ENCODE data around the gene ATP8B1.
A peak's percentile ranks its signal among the peaks of the same experiment; 100 is the strongest.

Gene ATP8B1

DNA sequence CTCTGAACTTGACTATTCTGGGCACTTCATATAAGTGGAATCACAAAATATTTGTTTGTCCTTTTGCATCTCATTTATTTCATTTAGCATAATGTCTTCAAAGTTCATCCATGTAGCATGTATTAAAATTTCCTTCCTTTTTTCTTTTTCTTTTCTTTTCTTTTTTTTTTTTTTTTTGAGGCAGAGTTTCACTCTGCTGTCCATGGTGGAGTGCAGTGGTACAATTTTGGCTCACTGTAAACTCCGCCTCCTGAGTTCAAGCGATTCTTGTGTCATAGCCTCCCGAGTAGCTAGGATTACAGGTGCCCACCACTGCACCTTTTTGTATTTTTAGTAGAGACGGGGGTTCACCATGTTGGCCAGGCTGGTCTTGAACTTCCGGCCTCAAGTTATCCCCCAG lies 11.9 kb downstream of the ATP8B1 start:
- Histone ChIP-seq H3K9ac (ENCODE audit: low read depth, low read length) (no peak overlapping the region), H3K4me3 (ENCODE audit: low read length) (no peak overlapping the region), H3K27ac (ENCODE audit: low read depth, low read length) (no peak overlapping the region), H3K4me1 (ENCODE audit: insufficient read depth, low read length) (no peaks in the 10 kb centered on the region; the same call in 1 of the 2 replicates), H3K27me3 (ENCODE audit: insufficient read depth, low read length) (no peaks in the 10 kb centered on the region), H3K36me3 (ENCODE audit: insufficient read depth, low read length) (no peaks in the 10 kb centered on the region), H3K9me3 (ENCODE audit: insufficient read depth, low read depth, low read length) (no peaks in the 10 kb centered on the region)
- 84% methylated on average over 5 of the region's 5 CpGs for WGBS

DNA sequence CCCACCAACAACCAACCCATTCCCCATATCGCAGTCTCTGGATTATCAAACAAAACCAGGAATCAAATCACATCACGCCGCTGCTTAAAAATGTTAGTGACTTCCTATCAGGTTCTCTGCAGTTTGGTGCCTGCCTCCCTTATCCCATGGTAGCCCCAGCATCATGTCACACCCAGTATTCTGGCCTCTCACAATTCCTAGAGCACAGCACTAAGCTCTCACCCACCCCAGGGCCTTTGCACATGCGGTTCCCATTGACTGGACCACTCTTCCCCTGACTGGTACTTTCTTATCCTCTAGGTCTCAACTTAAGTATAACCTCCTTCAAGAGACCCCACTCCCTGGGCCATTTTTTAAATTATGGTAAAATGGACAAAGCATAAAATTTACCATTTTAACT lies 12.8 kb downstream of the ATP8B1 start:
- Histone ChIP-seq H3K9me3 (ENCODE audit: insufficient read depth, low read depth, low read length) (no peaks in the 10 kb centered on the region), H3K27ac (ENCODE audit: low read depth, low read length) (no peak overlapping the region), H3K9ac (ENCODE audit: low read depth, low read length) (no peak overlapping the region), H3K27me3 (ENCODE audit: insufficient read depth, low read length) (no peaks in the 10 kb centered on the region), H3K36me3 (ENCODE audit: insufficient read depth, low read length) (no peaks in the 10 kb centered on the region), H3K4me3 (ENCODE audit: low read length) (no peak overlapping the region), H3K4me1 (ENCODE audit: insufficient read depth, low read length) (no peaks in the 10 kb centered on the region; the same call in 1 of the 2 replicates)
- WGBS: 93% methylated on average over 4 of the region's 4 CpGs

- 90% methylated on average over 4 of the region's 4 CpGs for WGBS
These were observed 13.4 kb downstream of the ATP8B1 start for GRCh38 chr18:57789759-57790158.

GRCh38 chr18:57789090-57789489 lies 14.0 kb downstream of the ATP8B1 start:
- 89% methylated on average over 6 of the region's 6 CpGs for WGBS
- H3K9ac ChIP-seq (ENCODE audit: low read depth, low read length): no peak overlapping the region
- H3K4me1 ChIP-seq (ENCODE audit: insufficient read depth, low read length): no peaks in the 10 kb centered on the region; the same call in 1 of the 2 replicates
- H3K9me3 ChIP-seq (ENCODE audit: insufficient read depth, low read depth, low read length): no peaks in the 10 kb centered on the region
- H3K27ac ChIP-seq (ENCODE audit: low read depth, low read length): no peak overlapping the region
- no peak overlapping the region for H3K4me3 ChIP-seq (ENCODE audit: low read length)
- H3K27me3 ChIP-seq (ENCODE audit: insufficient read depth, low read length): no peaks in the 10 kb centered on the region
- H3K36me3 ChIP-seq (ENCODE audit: insufficient read depth, low read length): no peaks in the 10 kb centered on the region

More at GRCh38 chr18:57789759-57790158, 13.4 kb downstream of the ATP8B1 start:
- no peak overlapping the region for H3K9ac ChIP-seq (ENCODE audit: low read depth, low read length)
- no peaks in the 10 kb centered on the region for H3K27me3 ChIP-seq (ENCODE audit: insufficient read depth, low read length)
- no peak overlapping the region for H3K4me3 ChIP-seq (ENCODE audit: low read length)
- H3K27ac ChIP-seq (ENCODE audit: low read depth, low read length): no peak overlapping the region
- H3K9me3 ChIP-seq (ENCODE audit: insufficient read depth, low read depth, low read length): no peaks in the 10 kb centered on the region
- no peaks in the 10 kb centered on the region; the same call in 1 of the 2 replicates for H3K4me1 ChIP-seq (ENCODE audit: insufficient read depth, low read length)
- H3K36me3 ChIP-seq (ENCODE audit: insufficient read depth, low read length): no peaks in the 10 kb centered on the region

GRCh38 chr18:57787068-57787685 lies 15.9 kb downstream of the ATP8B1 start:
- H3K4me1 ChIP-seq (ENCODE audit: insufficient read depth, low read length): no peaks in the 10 kb centered on the region
- no peaks in the 10 kb centered on the region for H3K36me3 ChIP-seq (ENCODE audit: insufficient read depth, low read length)
- WGBS: 95% methylated on average over 11 of the region's 11 CpGs
- no peak overlapping the region for H3K4me3 ChIP-seq (ENCODE audit: low read length)
- no peak overlapping the region for H3K27ac ChIP-seq (ENCODE audit: low read depth, low read length)
- H3K9ac ChIP-seq (ENCODE audit: low read depth, low read length): no peak overlapping the region
- H3K9me3 ChIP-seq (ENCODE audit: insufficient read depth, low read depth, low read length): no peaks in the 10 kb centered on the region
- H3K27me3 ChIP-seq (ENCODE audit: insufficient read depth, low read length): no peaks in the 10 kb centered on the region

DNA sequence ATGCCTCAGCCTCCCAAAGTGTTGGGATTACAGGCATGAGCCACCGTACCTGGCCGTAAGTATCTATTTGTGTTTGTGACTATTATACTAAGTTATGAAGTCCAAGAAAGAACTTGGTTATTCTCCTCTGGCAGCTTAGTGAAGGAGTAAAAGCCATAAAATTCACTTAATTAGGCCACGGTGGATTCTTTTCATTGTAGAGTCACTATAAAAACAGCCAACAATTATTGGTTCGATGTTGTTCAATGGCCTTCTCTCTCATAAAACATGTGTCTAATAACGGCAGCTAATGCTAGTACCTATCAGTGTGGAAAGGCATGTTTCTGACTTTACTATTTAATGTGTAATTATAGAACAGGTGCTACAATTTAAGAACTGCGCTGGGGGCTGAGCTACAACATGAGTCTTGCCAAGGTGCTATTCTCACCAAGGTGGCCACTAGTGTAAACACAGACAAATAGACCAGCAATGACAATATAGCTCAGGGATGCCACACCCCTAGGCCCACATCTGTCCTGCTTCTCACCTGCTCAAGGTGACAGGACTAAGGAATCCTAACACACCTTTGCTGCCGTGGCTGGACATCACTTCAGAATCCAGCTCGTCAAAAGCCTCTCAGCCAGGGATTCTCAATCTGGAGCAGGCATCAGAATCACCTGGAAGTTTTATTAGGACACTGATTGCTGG lies 17.2 kb downstream of the ATP8B1 start:
- H3K4me3 ChIP-seq (ENCODE audit: low read length): no peak overlapping the region
- no peak overlapping the region for H3K27ac ChIP-seq (ENCODE audit: low read depth, low read length)
- H3K9ac ChIP-seq (ENCODE audit: low read depth, low read length): no peak overlapping the region
- H3K9me3 ChIP-seq (ENCODE audit: insufficient read depth, low read depth, low read length): no peaks in the 10 kb centered on the region
- H3K36me3 ChIP-seq (ENCODE audit: insufficient read depth, low read length): no peaks in the 10 kb centered on the region
- WGBS: 95% methylated on average over 8 of the region's 8 CpGs
- peaks cover 3% of the 10 kb centered on the region for H3K4me1 ChIP-seq (ENCODE audit: insufficient read depth, low read length)
- H3K27me3 ChIP-seq (ENCODE audit: insufficient read depth, low read length): no peaks in the 10 kb centered on the region

DNA sequence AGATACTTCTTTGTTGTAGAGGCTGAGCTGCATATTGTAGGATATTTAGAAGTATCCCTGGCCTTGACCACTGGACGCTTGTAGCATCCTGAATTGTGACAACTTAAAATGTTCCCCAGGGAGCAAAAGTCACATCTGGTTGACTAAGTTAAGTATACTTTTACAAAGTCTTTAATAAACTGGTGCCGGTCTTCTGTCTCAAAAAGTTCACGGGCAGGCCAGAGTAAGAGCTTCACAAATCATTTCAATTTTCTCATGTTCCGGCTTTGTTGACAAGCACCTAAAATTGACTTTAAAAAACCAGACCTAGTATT lies 18.4 kb downstream of the ATP8B1 start:
- H3K27me3 ChIP-seq (ENCODE audit: insufficient read depth, low read length): no peaks in the 10 kb centered on the region
- H3K4me3 ChIP-seq (ENCODE audit: low read length): no peak overlapping the region
- H3K4me1 ChIP-seq (ENCODE audit: insufficient read depth, low read length): peaks cover 14% of the 10 kb centered on the region
- H3K27ac ChIP-seq (ENCODE audit: low read depth, low read length): no peak overlapping the region
- H3K36me3 ChIP-seq (ENCODE audit: insufficient read depth, low read length): no peaks in the 10 kb centered on the region
- H3K9me3 ChIP-seq (ENCODE audit: insufficient read depth, low read depth, low read length): no peaks in the 10 kb centered on the region
- 99% methylated on average over 4 of the region's 4 CpGs for WGBS
- H3K9ac ChIP-seq (ENCODE audit: low read depth, low read length): no peak overlapping the region

- Histone ChIP-seq H3K9me3 (ENCODE audit: insufficient read depth, low read depth, low read length) (no peaks in the 10 kb centered on the region), H3K4me3 (ENCODE audit: low read length) (no peak overlapping the region), H3K4me1 (ENCODE audit: insufficient read depth, low read length) (peaks cover 14% of the 10 kb centered on the region), H3K9ac (ENCODE audit: low read depth, low read length) (no peak overlapping the region), H3K36me3 (ENCODE audit: insufficient read depth, low read length) (no peaks in the 10 kb centered on the region), H3K27me3 (ENCODE audit: insufficient read depth, low read length) (no peaks in the 10 kb centered on the region), H3K27ac (ENCODE audit: low read depth, low read length) (no peak overlapping the region)
- 82% methylated on average over 16 of the region's 16 CpGs for WGBS
These were observed 18.9 kb downstream of the ATP8B1 start for GRCh38 chr18:57784034-57784800.

DNA sequence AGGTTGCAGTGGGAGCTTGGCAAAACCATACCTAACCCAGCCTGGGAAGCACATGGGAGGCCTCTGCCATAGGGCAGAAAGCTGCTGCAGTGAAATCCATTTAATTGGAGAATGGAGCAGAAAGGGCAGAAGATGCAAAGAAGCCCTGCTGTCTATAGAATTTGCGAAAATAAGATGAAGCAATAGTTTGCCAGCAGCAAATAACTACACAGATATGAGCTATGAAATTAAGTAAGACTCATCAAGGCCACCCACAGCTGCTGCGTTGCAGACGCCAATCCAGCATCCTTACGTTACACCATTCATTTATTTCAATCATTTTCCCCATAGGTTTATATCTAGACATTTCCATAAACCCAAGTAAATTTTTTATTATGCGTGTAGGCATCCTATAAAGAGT lies 21.1 kb downstream of the ATP8B1 start:
- H3K9me3 ChIP-seq (ENCODE audit: insufficient read depth, low read depth, low read length): no peaks in the 10 kb centered on the region
- 94% methylated on average over 5 of the region's 5 CpGs for WGBS
- H3K27me3 ChIP-seq (ENCODE audit: insufficient read depth, low read length): no peaks in the 10 kb centered on the region
- no peaks in the 10 kb centered on the region for H3K36me3 ChIP-seq (ENCODE audit: insufficient read depth, low read length)
- no peak overlapping the region for H3K9ac ChIP-seq (ENCODE audit: low read depth, low read length)
- H3K27ac ChIP-seq (ENCODE audit: low read depth, low read length): no peak overlapping the region
- no peak overlapping the region for H3K4me3 ChIP-seq (ENCODE audit: low read length)
- peaks cover 14% of the 10 kb centered on the region for H3K4me1 ChIP-seq (ENCODE audit: insufficient read depth, low read length)

DNA sequence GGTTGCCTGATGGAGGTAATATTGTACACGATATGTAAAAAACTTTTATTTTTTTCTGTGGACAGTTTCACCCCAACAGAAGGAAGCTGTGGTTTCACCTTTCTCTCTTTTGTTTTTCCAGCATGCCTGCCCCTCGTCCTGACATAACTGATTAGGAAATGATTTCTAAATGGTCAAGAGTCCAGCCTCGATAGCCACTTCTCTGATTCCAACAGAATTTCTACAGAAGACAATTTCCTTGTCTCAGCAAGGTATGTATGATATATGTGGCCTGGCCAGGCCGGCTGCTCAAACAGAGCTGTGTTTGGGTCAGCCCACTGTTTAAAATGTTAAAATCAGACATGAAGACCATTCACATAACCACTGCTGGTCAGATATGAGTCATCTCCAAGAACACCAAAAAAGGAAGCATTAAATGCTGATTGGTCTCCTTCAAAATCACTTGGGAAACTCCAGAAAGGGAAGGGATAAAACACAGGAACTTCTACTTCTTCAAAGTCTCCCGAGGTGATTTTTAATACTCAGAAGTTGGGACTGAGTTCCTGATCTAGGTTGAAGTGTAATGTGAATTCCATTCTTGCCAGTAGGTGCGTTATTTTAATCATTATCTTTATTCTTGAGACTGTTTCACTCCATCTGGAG lies 22.3 kb downstream of the ATP8B1 start:
- WGBS: 85% methylated on average over 6 of the region's 6 CpGs
- Histone ChIP-seq H3K4me3 (ENCODE audit: low read length) (no peak overlapping the region), H3K27ac (ENCODE audit: low read depth, low read length) (peak overlapping the region; percentile 53; the same call in 1 of the 2 replicates), H3K27me3 (ENCODE audit: insufficient read depth, low read length) (no peaks in the 10 kb centered on the region), H3K9ac (ENCODE audit: low read depth, low read length) (no peak overlapping the region; the same call in 1 of the 2 replicates), H3K36me3 (ENCODE audit: insufficient read depth, low read length) (no peaks in the 10 kb centered on the region), H3K4me1 (ENCODE audit: insufficient read depth, low read length) (peaks cover 14% of the 10 kb centered on the region), H3K9me3 (ENCODE audit: insufficient read depth, low read depth, low read length) (no peaks in the 10 kb centered on the region)

- no peaks in the 10 kb centered on the region for H3K9me3 ChIP-seq (ENCODE audit: insufficient read depth, low read depth, low read length)
- H3K9ac ChIP-seq (ENCODE audit: low read depth, low read length): no peak overlapping the region; the same call in 1 of the 2 replicates
- no peaks in the 10 kb centered on the region for H3K27me3 ChIP-seq (ENCODE audit: insufficient read depth, low read length)
- no peaks in the 10 kb centered on the region for H3K36me3 ChIP-seq (ENCODE audit: insufficient read depth, low read length)
- WGBS: 72% methylated on average over 2 of the region's 2 CpGs
- H3K4me3 ChIP-seq (ENCODE audit: low read length): no peak overlapping the region
- H3K27ac ChIP-seq (ENCODE audit: low read depth, low read length): peak overlapping the region; percentile 53; the same call in 1 of the 2 replicates
- peaks cover 14% of the 10 kb centered on the region for H3K4me1 ChIP-seq (ENCODE audit: insufficient read depth, low read length)
These were observed 22.8 kb downstream of the ATP8B1 start for GRCh38 chr18:57780318-57780705.
